HG03025 (cell line): ENCODE data around the gene PSMD2.

ENCODE experiments used
- ATAC-seq: cut with Tn5 transposase; IDR thresholded peaks from one replicate; pipeline ENCODE4 v1.9.1; 2021; ENCODE audit warnings: mild to moderate bottlenecking, moderate library complexity; ENCODE audit not compliant: unreplicated experiment, low FRiP score

PSMD2 gene

DNA sequence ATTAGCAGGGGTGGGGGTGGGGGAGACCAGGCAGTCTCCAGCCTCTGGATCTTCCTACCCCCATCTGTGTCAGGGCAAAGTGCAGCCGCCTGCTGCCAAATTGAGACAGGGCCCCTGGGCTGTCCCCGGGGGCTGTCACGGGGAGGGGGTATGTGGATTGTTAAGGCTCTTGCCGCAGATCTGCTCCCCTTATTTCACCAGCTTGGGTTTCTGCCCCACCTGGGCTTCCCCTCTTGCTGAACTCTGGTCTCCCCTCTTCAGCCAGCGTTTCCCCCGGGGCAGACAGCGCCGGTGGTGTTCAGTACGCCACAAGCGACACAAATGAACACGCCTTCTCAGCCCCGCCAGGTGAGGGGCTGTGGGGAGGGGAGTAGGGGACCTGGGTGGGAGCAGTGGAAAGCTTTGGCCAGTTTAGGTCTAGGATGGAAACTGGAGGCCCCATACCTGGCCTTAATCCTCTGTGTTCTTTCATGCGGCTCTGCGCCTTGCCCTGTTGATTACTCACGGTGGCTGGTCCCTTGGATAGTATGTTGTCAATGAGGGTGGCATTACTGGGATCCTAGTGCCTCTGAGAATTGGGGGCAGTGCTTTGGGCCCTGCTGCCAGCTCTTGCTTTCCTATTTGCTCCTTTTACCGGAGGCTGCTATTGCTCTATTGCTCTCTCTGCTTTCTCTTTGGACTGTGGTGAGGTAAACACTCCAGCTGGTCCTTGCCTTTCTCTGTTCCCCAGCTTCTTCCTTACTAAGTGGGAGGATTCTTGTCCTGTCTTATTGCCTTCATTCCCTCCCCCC is 17.0 kb downstream of the PSMD2 start:
- no peak for ATAC-seq

DNA sequence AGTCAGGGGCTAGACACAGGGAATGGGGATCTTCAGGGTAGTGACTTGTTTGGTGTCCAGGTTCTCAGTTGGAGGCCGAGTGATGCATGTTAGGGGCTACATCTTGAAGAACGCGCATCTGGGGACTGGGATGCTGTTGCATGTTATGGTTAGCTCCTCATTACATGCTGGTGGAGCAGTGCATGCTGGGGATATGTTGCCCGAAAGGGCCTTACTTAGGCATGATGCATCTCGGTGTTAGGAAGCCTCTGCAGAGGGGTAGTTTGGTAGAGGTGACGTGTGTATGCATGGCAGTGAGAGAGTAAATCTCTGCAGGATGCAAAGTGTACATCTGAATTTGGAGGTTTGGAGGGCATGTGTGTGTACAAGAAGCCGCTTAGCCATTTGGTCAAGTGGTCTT is 17.8 kb downstream of the PSMD2 start:
- ATAC-seq, result no peak

DNA sequence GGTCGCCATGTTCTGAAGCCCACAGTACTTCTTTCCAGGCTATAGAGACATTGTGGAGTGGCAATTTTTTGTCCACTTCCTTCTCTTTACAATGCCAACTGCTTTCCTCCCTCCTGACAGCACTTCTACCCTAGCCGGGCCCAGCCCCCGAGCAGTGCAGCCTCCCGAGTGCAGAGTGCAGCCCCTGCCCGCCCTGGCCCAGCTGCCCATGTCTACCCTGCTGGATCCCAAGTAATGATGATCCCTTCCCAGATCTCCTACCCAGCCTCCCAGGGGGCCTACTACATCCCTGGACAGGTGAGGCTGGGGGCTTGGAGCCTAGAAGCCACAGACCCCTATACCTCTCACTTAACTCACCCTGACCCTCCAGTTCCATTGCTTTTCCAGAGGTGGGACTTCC is 18.2 kb downstream of the PSMD2 start:
- no peak for ATAC-seq

DNA sequence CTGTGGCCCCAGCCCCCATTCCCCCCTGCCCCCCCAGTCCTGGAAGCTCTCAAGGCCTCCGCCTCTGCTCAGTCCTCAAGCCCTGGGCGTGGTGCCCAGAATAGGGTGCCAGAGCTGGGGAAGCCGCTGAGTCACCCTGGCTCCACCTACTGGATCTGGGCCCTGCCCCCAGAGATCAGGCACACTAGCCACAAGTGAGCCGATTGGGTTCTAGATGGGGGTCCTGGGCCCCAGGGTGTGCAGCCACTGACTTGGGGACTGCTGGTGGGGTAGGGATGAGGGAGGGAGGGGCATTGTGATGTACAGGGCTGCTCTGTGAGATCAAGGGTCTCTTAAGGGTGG is 21.0 kb downstream of the PSMD2 start:
- ATAC-seq, result no peak

DNA sequence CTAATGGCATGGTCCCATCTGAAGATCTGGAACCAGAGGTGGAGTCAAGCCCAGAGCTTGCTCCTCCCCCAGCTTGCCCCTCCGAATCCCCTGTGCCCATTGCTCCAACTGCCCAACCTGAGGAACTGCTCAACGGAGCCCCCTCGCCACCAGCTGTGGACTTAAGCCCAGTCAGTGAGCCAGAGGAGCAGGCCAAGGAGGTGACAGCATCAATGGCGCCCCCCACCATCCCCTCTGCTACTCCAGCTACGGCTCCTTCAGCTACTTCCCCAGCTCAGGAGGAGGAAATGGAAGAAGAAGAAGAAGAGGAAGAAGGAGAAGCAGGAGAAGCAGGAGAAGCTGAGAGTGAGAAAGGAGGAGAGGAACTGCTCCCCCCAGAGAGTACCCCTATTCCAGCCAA is 22.6 kb downstream of the PSMD2 start:
- no peak for ATAC-seq

DNA sequence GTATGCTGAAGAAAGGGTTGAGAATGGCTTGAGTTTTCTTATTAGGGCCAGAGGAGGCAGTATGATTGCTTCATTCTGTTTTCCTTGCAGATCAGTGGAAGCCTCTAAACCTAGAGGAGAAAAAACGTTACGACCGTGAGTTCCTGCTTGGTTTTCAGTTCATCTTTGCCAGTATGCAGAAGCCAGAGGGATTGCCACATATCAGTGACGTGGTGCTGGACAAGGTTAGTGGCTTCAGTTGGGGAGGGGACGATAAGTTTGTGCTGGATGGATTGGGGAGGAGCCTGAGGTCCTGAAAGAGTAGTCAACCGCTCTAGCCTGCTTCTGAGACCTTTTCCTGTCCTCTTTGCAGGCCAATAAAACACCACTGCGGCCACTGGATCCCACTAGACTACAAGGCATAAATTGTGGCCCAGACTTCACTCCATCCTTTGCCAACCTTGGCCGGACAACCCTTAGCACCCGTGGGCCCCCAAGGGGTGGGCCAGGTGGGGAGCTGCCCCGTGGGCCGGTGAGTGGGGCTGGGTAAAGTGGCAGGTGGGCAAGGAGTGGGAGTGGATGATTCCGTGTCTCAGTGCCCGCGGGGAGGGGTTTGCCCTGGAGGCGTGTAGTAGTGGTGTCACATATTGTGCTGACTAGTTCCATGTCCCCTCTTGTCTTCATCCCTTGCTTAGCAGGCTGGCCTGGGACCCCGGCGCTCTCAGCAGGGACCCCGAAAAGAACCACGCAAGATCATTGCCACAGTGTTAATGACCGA is 23.9 kb downstream of the PSMD2 start:
- ATAC-seq, result no peak

DNA sequence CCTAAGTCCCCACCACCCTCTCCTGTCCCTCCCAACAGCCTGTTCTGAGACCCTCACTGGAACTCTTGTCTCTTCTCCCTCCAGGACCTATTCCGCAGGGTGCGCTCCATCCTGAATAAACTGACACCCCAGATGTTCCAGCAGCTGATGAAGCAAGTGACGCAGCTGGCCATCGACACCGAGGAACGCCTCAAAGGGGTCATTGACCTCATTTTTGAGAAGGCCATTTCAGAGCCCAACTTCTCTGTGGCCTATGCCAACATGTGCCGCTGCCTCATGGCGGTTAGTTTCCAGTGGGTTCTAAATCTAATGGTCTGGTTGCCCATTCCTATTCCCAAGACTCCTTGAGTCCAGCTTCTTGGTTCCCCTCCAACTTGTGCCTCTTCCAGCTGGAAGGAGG is 24.7 kb downstream of the PSMD2 start:
- no peak for ATAC-seq

DNA sequence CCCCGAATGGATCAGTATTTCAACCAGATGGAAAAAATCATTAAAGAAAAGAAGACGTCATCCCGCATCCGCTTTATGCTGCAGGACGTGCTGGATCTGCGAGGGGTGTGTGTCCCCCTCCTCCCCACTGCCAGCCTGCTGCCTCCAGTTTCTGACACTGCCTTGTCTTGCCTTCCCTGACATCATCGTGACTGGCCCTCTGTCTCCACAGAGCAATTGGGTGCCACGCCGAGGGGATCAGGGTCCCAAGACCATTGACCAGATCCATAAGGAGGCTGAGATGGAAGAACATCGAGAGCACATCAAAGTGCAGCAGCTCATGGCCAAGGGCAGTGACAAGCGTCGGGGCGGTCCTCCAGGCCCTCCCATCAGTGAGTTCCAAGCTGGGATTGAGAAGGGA is 26.2 kb downstream of the PSMD2 start:
- ATAC-seq, result no peak

DNA sequence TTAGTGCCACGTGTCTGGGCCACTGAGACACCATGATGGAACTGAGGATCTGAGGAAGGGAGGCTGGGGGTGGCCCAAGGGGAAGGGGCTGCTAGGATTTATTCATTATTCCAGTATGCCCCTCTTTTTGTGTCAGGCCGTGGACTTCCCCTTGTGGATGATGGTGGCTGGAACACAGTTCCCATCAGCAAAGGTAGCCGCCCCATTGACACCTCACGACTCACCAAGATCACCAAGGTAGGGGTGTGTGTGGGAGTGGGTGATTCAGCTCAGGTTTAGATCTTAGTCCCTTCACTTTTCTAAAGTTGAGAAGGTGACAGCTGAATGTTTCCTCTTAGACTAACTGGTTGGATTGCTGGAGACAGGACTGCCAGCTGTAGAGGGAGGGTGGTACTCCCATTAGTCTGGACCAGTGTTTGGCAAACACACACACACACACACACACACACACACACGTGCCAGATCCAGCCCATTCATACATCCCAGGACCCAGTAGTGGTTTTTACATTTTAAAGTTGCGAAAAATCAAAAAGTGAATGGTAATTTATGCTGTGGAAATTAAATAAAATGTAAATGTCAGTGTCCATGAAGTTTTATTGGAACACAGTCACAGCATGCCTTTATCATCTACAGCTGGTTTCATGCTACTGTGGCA is 26.8 kb downstream of the PSMD2 start:
- no peak for ATAC-seq

DNA sequence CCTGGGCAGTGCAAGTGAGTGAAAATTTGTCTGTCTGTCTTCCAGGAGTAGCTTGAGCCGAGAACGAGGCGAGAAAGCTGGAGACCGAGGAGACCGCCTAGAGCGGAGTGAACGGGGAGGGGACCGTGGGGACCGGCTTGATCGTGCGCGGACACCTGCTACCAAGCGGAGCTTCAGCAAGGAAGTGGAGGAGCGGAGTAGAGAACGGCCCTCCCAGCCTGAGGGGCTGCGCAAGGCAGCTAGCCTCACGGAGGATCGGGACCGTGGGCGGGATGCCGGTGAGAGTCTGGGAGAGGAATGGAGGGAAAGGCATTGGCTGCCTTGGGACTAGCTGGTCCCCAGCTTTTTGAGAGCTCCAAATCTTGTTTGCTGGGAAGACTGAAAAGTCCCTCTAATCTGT is 28.1 kb downstream of the PSMD2 start:
- no peak for ATAC-seq

DNA sequence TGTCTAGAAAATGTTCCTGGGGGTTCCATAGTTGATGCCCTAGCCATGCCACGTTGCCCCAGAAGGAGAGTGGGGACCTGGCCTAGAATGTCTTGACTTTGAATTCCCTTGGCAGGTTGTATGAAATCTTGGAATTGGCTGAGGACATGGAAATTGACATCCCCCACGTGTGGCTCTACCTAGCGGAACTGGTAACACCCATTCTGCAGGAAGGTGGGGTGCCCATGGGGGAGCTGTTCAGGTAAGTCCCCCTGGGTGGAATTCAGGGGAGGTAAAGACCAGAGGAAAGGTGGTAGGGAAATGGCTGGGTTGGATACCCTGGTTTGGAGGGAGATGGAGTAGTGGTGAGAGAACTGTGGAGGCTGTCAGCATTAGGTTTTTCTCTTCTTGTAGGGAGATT is 29.5 kb downstream of the PSMD2 start:
- no peak for ATAC-seq

DNA sequence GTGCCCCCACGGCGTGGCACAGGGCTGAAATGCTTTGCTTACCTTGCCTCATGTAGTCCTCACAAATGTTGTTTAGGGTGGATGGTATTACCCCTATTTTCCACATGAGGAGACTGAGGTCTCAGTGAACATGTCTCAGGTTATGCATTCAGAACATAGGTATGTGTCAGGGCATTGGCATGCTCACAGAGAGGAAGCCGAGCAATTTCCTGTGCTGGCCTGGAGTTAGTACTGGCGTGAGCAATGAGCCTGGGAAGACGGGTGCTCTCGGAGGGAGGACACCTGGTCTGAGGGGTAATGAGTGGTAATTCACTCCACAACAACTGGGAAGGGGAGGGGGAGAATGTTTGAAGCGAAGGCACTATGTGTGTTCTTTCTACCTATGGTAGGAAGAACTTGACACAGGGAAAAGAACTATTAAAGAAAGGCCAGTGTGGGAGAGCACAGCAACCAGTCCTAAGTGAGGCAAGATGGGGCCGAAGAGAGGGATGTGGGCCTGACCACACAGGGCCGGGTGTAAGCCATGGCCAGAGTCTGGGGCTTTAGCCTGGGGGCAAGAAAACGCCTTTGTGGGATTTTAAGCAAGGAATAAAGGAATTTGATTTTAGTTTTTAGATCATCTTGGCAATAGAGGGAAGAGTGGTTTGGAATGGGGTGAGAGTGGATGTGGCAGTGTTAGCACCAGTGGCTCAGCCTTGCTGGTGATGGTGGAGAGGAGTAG is 33.5 kb downstream of the PSMD2 start:
- no peak for ATAC-seq

DNA sequence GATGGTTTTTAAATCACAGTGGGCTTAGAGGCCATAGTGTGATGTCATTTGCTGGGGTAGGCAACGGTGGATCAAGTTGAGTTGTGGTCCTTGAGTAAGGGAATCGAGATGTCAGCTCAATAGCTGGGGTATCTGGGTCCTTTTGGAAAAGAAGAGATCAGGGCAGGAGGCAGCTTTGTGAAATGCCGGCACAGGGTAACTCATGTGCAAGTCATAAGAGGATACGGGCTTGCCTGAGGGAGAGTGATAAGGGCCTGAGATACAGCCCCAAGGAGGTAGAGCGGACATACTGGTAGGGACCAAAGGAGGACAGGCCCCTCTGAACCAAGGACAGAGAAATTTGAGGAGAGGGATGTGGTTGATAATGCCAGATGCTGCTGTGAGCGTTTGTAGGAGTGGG is 34.1 kb downstream of the PSMD2 start:
- ATAC-seq, result no peak

DNA sequence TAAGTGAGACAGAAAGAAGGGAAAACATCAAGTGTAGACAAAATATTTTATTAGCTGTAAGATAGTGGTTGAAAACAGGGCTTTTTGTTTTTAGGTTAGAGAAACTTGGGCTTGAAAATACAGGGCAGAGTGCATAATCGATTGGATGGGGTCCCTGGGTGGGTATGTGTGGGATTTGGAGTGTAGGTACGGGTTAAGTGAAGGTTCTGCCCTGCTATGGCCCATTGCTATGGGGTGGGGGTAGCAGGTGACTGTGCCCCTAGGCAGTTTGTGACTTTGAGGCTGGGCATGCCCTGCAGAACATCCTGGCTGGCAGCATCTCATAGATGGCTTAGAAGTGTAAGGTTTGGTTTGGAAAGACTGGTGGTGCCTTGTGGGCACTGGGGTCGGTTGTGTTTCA is 34.7 kb downstream of the PSMD2 start:
- ATAC-seq, result no peak

DNA sequence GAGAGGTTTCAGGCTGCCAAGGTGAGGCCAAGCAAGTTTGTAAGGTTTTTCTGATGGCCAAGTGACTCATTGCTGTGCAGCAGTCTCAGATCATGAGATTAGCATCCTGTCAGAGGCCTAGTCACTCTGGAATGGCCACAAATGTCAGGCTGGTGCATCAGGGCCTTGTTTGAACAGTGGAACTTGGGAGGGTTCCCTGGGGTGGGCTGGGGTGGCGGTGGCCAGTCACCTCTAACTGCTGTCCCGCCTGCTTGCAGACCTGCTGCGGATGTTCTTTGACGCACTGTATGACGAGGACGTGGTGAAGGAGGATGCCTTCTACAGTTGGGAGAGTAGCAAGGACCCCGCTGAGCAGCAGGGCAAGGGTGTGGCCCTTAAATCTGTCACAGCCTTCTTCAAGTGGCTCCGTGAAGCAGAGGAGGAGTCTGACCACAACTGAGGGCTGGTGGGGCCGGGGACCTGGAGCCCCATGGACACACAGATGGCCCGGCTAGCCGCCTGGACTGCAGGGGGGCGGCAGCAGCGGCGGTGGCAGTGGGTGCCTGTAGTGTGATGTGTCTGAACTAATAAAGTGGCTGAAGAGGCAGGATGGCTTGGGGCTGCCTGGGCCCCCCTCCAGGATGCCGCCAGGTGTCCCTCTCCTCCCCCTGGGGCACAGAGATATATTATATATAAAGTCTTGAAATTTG is 35.6 kb downstream of the PSMD2 start:
- ATAC-seq, result no peak

DNA sequence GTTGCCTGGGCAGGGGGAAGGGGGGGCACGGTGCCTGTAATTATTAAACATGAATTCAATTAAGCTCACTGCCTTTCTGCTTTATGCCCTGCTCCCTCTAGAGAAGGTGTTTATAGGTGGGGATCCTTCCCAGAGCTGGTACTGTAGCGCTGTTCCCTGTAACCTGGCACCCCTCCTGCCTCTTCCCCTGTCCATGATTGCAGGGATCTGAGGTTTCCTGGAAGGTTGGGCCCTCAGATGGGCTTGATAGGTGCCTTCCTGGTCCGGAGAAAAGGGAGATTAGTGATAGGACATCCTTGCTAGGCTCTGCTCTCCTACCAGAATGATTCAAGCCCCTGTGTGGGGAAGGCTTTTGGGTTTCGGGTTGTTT is 36.2 kb downstream of the PSMD2 start:
- no peak for ATAC-seq

DNA sequence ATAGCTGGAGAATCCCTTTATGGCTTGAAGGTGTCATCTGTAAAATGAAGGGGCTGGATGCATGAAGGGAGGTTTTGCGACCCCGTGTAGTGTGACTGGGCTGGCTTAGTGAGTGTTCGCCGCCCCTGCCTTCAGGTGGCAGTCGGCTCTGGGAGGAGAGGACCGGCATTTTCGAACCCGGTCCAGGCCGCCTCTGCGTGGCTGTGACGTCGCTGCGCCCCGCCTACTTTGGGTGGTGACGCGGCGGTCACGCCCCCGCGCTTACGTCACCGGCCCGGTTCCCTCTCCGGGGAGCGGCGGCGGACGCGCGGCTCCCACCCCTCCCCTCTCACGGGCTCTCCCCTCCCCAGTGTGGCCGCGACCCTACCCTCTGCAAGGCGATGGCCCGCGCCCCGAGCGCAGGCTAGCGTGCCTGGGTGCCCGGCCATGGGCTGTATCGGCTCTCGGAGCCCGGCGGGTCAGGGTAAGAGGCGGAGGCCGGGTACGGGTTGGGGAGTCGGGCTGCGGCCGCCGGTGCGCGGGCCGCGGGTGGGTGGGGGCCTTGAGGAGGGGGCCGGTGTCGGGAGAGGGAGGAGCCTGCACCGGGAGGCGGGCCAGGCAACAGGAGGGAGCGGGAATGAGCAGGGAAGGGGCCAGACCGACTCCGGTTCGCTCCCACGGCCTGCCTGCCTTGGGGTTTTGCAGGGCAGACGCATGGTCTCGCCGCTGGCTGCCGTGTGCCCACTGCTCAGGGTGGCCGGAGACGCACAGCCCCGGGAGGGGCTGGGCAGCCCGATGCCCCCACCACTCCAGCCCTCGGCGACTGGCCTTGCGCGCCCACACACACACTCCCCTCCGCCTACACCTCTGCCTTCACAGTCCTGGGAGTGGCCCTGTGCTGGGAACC is 36.9 kb downstream of the PSMD2 start:
- no peak for ATAC-seq

DNA sequence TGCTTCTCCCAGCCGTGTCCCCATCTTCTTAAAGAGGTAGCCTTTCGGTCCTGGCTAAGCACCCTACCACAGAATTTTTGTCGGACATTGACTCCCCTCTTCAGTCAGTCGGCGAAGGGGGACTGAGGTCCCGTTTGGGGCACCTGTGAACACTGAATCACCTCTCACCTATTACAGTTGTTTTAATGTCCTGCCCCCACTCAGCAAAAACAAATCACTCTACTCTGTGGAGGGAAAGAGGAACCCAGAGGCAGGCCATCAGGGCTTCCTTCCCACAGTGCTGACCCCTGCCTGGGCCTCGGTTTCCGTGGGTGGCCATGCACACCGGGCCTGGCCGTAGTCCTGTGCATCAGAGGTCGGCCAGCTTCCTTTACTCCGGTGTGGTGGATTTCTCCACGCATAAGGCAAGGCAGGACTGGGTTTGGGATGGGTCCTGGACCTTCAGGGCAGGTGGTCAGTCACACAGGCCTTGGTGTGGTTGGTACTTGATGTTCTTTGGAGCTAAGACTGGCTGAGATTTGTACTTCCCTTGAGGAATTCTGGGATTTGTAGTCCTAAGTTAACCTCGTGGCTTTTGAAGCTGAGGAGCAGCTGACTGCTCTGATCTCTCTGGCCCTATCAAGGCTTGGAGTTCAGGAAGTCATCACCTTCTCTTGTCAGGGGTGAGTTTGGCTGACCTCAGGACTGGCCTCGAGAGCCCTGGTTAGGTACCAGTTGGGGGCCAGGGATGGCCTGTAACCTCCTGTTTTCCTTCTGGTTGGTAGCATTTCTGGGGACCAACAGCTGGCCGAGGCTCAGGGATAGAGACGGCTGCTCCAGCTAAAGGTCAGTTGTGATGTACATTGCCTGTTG is 37.7 kb downstream of the PSMD2 start:
- no peak for ATAC-seq

DNA sequence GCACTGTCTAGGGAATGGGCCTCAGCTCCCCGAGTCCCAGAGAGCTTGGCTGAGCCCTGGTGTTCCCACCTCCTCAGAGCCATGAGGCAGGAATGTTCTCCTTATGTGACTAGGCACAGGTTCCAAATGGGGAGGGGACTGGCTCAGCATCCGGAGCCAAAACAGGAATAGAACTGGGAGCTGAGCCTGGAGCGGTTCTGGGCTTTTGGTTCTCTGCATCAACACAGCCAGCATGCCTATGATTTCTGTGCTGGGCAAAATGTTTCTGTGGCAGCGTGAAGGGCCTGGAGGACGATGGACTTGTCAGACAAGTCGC is 38.3 kb downstream of the PSMD2 start, which contains the start of gene FAM131A:
Gene FAM131A, plus strand, starts transcription at position 202 of the 316 bp plus-strand sequence. Its CDS starts 31 bp downstream, at position 233.
- no peak for ATAC-seq
